Measurements from ENCODE around the gene LRFN2. TPM values are rescaled to one million over a fixed set of nuclear protein-coding genes. Genes with fewer than 3 reads are reported as not detected.

The LRFN2 gene
- total and polyA plus RNA-seq, 2 experiments from 2014 or later = 0.29 to 2.5 TPM

- no peaks in the 10 kb centered on the region for H3K4me1 ChIP-seq (ENCODE audit: insufficient read depth)
- no peaks in the 10 kb centered on the region for H3K27me3 ChIP-seq (ENCODE audit: insufficient read depth)
- H3F3A ChIP-seq (replicated peaks; ENCODE audit: low read depth) = no peaks in the 10 kb centered on the region
- H3K27ac Mint-ChIP-seq = no peak overlapping the region
- no peaks in the 10 kb centered on the region for H3K36me3 Mint-ChIP-seq (ENCODE audit: low read depth)
- no peak overlapping the region for H3K4me3 Mint-ChIP-seq
- H3K79me2 ChIP-seq (replicated peaks; ENCODE audit: insufficient read depth) = no peaks in the 10 kb centered on the region
- ATAC-seq (no peak), DNase-seq (ENCODE audit: low spot score) (no peak)
- H3K27me3 Mint-ChIP-seq (ENCODE audit: insufficient read depth, low read depth, poor library complexity) = peaks cover 8% of the 10 kb centered on the region
- no peaks in the 10 kb centered on the region for H3K9me3 Mint-ChIP-seq
- no peak overlapping the region for H3K4me3 ChIP-seq
- no peaks in the 10 kb centered on the region for H3K36me3 ChIP-seq (ENCODE audit: insufficient read depth)
- H3K4me2 ChIP-seq = no peak overlapping the region
- no peaks in the 10 kb centered on the region for H4K20me1 ChIP-seq (replicated peaks; ENCODE audit: insufficient read depth)
- TF ChIP-seq POLR2AphosphoS5 (IDR thresholded peaks at IDR 0.05; ENCODE audit: low read depth) = no peak
- TF ChIP-seq EZH2phosphoT487 (IDR thresholded peaks at IDR 0.05; ENCODE audit: unreplicated experiment) = no peak
- TF ChIP-seq, protein P1, sequence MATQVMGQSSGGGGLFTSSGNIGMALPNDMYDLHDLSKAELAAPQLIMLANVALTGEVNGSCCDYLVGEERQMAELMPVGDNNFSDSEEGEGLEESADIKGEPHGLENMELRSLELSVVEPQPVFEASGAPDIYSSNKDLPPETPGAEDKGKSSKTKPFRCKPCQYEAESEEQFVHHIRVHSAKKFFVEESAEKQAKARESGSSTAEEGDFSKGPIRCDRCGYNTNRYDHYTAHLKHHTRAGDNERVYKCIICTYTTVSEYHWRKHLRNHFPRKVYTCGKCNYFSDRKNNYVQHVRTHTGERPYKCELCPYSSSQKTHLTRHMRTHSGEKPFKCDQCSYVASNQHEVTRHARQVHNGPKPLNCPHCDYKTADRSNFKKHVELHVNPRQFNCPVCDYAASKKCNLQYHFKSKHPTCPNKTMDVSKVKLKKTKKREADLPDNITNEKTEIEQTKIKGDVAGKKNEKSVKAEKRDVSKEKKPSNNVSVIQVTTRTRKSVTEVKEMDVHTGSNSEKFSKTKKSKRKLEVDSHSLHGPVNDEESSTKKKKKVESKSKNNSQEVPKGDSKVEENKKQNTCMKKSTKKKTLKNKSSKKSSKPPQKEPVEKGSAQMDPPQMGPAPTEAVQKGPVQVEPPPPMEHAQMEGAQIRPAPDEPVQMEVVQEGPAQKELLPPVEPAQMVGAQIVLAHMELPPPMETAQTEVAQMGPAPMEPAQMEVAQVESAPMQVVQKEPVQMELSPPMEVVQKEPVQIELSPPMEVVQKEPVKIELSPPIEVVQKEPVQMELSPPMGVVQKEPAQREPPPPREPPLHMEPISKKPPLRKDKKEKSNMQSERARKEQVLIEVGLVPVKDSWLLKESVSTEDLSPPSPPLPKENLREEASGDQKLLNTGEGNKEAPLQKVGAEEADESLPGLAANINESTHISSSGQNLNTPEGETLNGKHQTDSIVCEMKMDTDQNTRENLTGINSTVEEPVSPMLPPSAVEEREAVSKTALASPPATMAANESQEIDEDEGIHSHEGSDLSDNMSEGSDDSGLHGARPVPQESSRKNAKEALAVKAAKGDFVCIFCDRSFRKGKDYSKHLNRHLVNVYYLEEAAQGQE (IDR thresholded peaks at IDR 0.05; ENCODE audit: unreplicated experiment) = no peak
- TF ChIP-seq EZH2 (IDR thresholded peaks at IDR 0.05; ENCODE audit: low read depth, unreplicated experiment) = no peak
- no peak for TF ChIP-seq ZNF331 (CRISPR knock-in tag; IDR thresholded peaks at IDR 0.05; ENCODE audit: low read depth)
- no peak for TF ChIP-seq JUNB (IDR thresholded peaks at IDR 0.05; ENCODE audit: unreplicated experiment)
- TF ChIP-seq STAT1 (IDR thresholded peaks at IDR 0.05; ENCODE audit: unreplicated experiment) = no peak
- no peak for TF ChIP-seq ZNF114 (CRISPR knock-in tag; IDR thresholded peaks at IDR 0.05)
- no peak for TF ChIP-seq NANOG (IDR thresholded peaks at IDR 0.05; ENCODE audit: borderline replicate concordance)
- no peak for TF ChIP-seq CREB1 (CRISPR knock-in tag; IDR thresholded peaks at IDR 0.05; ENCODE audit: low read depth)
- no peak for TF ChIP-seq ETS1 (IDR thresholded peaks at IDR 0.05)
- TF ChIP-seq CTCF (conservative IDR thresholded peaks at IDR 0.05; ENCODE audit: low read depth in 2 of 2) = no peak
- TF ChIP-seq ZNF462 (CRISPR knock-in tag; IDR thresholded peaks at IDR 0.05) = no peak
- H3K9me2 ChIP-seq (ENCODE audit: insufficient read depth) = 0 out of 2 replicates have a peak, but pooled peaks cover 12% of the 10 kb centered on the region
- no peak overlapping the region for H2AFZ ChIP-seq
- no peak overlapping the region for H3K27ac ChIP-seq (ENCODE audit: low read depth)
- no peaks in the 10 kb centered on the region; the same call in 2 of the 3 replicates for H3K4me1 Mint-ChIP-seq
Observed at GRCh38 chr6:40386200-40386599, 201.0 kb downstream of the LRFN2 start.

All from GM23338 (cell line).